Neural progenitor cell (in vitro differentiated cells): ENCODE results near the gene C10orf67.

Experiments
- CTCF ChIP-seq: fragments of 200-600 bp; sonication (generic); IDR thresholded peaks from 2 replicates; pipeline ENCODE4 v1.5.1; 2017; ENCODE audit warnings: antibody characterized with exemption, mild to moderate bottlenecking
- EZH2phosphoT487 ChIP-seq: fragments of 200-600 bp; sonication (generic); IDR thresholded peaks from 2 replicates; pipeline ENCODE4 v1.6.1; 2017; ENCODE audit warnings: antibody characterized with exemption

- TF ChIP-seq CTCF, result no peak
- no peak for TF ChIP-seq EZH2phosphoT487
These were observed 144.0 kb downstream of the C10orf67 start for GRCh38 chr10:23200586-23200985.
